Measurements from ENCODE around the gene HEXIM2.

Gene HEXIM2

DNA sequence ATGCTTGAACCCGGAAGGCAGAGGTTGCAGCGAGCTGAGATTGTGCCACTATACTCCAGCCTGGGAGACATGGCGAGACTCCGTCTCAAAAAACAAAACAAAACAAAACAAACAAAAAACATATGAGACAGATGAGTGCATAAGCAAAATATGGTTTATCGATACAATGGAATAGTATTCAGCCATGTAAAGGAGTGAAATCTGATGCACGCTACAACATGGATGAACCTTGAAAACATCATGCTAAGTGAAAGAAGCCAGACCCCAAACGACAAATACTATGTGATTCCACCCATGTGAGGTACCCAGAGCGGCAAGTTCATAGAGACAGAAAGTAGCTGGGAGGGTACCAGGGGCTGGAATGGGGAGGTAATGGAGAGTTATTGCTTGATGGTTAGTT lies 36.2 kb upstream of the HEXIM2 start:
- DNase-seq (ENCODE audit: extremely low read depth, insufficient read length) = no peak
- H3K27me3 ChIP-seq (replicated peaks; ENCODE audit: control insufficient read depth, insufficient read depth, low read length) = no peaks in the 10 kb centered on the region
- no peak for TF ChIP-seq CTCF (IDR thresholded peaks at IDR 0.05; ENCODE audit: insufficient read depth, low read length, poor library complexity, severe bottlenecking)
- H3K4me3 ChIP-seq (replicated peaks; ENCODE audit: low read depth, low read length) = no peak overlapping the region
- H3K36me3 ChIP-seq (ENCODE audit: control insufficient read depth, insufficient read depth, low read length) = no peaks in the 10 kb centered on the region

DNA sequence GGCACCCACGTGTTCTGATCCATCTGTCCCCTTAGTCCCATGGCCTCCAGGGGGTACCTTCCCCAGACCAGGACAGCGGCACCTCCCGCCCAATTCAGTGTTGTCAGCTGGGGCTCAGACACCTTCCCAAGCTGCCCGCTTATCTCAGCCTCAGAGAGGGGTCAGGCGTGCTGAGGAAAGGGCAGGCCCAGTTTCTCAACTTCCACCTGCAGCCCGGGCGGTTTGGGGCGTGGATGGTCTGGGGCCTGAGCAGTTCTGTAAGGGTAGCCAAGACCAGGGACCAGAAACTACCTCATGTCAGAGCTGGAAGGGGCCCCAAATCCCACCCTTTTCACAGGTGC lies 34.5 kb upstream of the HEXIM2 start:
- Histone ChIP-seq H3K36me3 (ENCODE audit: control insufficient read depth, insufficient read depth, low read length) (no peaks in the 10 kb centered on the region), H3K4me3 (replicated peaks; ENCODE audit: low read depth, low read length) (no peak overlapping the region), H3K27me3 (replicated peaks; ENCODE audit: control insufficient read depth, insufficient read depth, low read length) (no peaks in the 10 kb centered on the region; the same call in none of the 2 replicates)
- DNase-seq (ENCODE audit: extremely low read depth, insufficient read length) = no peak
- TF ChIP-seq CTCF (IDR thresholded peaks at IDR 0.05; ENCODE audit: insufficient read depth, low read length, poor library complexity, severe bottlenecking) = no peak

DNA sequence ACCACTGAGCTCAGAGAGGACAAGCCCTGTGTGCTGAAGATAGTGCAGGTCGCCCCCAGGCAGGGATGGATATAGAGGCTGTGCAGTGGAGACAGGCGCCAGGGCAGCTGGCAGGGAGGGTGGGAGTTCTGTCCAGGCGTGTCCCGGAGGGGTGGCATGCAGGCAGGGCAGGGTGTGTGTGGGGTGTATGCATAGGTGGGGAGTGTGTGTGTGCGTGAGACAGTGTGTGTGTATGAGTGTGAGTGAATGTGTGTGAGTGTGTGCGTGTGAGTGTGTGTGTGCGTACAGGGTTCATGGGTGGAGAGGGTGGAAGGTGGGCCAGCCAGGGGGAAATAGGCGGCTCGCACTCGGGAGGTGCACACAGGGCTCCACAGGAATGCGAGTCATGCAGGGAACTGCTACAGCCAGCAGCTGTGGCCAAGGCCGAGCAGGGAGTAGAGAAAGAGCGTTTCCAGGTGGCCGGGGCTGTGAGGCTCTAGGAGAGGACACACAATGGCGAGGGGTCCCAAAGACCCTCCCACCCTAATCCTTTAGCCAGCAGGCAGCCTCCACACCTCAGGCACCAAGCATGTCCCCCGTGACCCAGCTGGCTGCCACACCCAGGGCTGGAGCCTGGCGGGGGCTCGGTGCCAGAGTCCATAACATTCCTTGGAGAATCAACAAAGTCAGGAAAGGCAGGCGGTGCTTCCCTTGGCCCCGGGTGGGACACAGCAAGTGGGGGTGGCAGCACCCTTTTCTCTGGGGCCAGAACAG lies 34.0 kb upstream of the HEXIM2 start:
- Histone ChIP-seq H3K27me3 (replicated peaks; ENCODE audit: control insufficient read depth, insufficient read depth, low read length) (no peaks in the 10 kb centered on the region; the same call in none of the 2 replicates), H3K36me3 (ENCODE audit: control insufficient read depth, insufficient read depth, low read length) (no peaks in the 10 kb centered on the region), H3K4me3 (replicated peaks; ENCODE audit: low read depth, low read length) (no peak overlapping the region)
- TF ChIP-seq CTCF (IDR thresholded peaks at IDR 0.05; ENCODE audit: insufficient read depth, low read length, poor library complexity, severe bottlenecking) = no peak
- DNase-seq (ENCODE audit: extremely low read depth, insufficient read length) = no peak

DNA sequence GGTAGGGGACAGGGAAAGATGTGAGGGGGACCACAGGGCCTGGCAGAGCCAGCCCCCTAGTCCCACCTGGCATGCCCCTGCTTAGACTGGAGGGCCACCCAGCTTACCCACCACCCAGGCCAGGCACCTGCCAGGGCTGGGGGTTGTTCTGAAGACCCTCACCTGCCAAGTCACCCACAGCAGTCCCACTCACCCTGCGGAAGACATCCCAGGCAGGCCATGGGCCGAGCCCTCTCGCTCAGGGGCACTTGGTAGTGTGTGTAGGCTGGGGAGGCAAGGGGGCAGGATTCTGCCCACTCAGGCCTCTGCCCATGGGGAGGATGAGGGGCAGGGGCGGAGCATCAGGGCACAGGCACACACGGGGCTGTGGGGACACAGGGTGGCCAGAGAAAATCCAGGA lies 33.3 kb upstream of the HEXIM2 start:
- no peak for DNase-seq (ENCODE audit: extremely low read depth, insufficient read length)
- H3K4me3 ChIP-seq (replicated peaks; ENCODE audit: low read depth, low read length) = no peak overlapping the region
- TF ChIP-seq CTCF (IDR thresholded peaks at IDR 0.05; ENCODE audit: insufficient read depth, low read length, poor library complexity, severe bottlenecking) = no peak
- H3K36me3 ChIP-seq (ENCODE audit: control insufficient read depth, insufficient read depth, low read length) = no peaks in the 10 kb centered on the region
- no peaks in the 10 kb centered on the region; the same call in none of the 2 replicates for H3K27me3 ChIP-seq (replicated peaks; ENCODE audit: control insufficient read depth, insufficient read depth, low read length)

DNA sequence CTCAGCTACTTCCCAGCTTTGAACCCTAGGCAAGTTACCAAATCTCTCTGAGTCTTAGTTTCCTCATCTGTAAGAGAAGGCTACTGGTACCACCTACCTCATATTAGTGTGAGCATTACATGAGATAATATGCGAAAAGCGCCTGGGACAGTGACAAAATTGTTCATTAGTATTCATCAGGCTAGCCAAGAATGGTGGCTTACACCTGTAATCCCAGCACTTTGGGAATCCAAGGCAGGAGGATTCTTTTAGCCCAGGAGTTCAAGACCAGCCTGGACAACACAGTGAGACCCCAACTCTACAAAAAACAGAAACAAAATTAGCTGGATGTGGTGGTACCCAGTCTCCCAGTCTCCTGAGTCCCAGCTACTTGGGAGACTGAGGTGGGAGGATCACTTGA lies 32.7 kb upstream of the HEXIM2 start:
- H3K4me3 ChIP-seq (replicated peaks; ENCODE audit: low read depth, low read length) = no peak overlapping the region
- H3K27me3 ChIP-seq (replicated peaks; ENCODE audit: control insufficient read depth, insufficient read depth, low read length) = no peaks in the 10 kb centered on the region; the same call in none of the 2 replicates
- H3K36me3 ChIP-seq (ENCODE audit: control insufficient read depth, insufficient read depth, low read length) = no peaks in the 10 kb centered on the region
- no peak for TF ChIP-seq CTCF (IDR thresholded peaks at IDR 0.05; ENCODE audit: insufficient read depth, low read length, poor library complexity, severe bottlenecking)
- DNase-seq (ENCODE audit: extremely low read depth, insufficient read length) = no peak

Data from GM06990 (cell line).